K562 (cell line): ENCODE measurements around the gene FAM20B. TPM values are rescaled to one million over a fixed set of nuclear protein-coding genes. Genes with fewer than 3 reads are reported as not detected.

Experiments used
- CBFA2T2 ChIP-seq: fragments of 450-650 bp; conservative IDR thresholded peaks from 2 replicates; pipeline ENCODE4 v1.6.1; 2017; ENCODE audit warnings: mild to moderate bottlenecking
- CSDE1 ChIP-seq, 2 experiments: fragments of 450-650 bp; IDR thresholded peaks; 2 replicates each; pipeline ENCODE4 v1.6.1; 2016; ENCODE audit warnings: mild to moderate bottlenecking in 1 of 2
- DIDO1 ChIP-seq: fragments of 450-650 bp; IDR thresholded peaks from 2 replicates; pipeline ENCODE4 v1.6.1; 2016; ENCODE audit warnings: low read depth, missing biosample characterization, missing genetic modification characterization
- ELF2 ChIP-seq: fragments of 250-450 bp; sonication (Bioruptor Pico); IDR thresholded peaks from 2 replicates; pipeline ENCODE4 v1.5.0; 2021; ENCODE audit warnings: mild to moderate bottlenecking
- FOXM1 ChIP-seq, 2 experiments: fragments of 450-650 bp in 1 of 2; sonication (generic) in 1 of 2; formaldehyde crosslinking in 1 of 2; IDR thresholded peaks; 2 replicates each; pipeline versions ENCODE4 v1.6.1 to v1.9.0; 2017 to 2022; ENCODE audit warnings: low read depth in 2 of 2, mild to moderate bottlenecking in 2 of 2, missing genetic modification reagents in 1 of 2, moderate library complexity in 1 of 2
- JUNB ChIP-seq: fragments of 450-650 bp; formaldehyde crosslinking; conservative IDR thresholded peaks from 2 replicates; pipeline ENCODE4 v1.4.0; 2020; ENCODE audit warnings: mild to moderate bottlenecking
- MTA3 ChIP-seq: fragments of 450-650 bp; formaldehyde crosslinking; IDR thresholded peaks from 2 replicates; pipeline ENCODE4 v1.6.1; 2017; ENCODE audit warnings: mild to moderate bottlenecking, borderline replicate concordance
- MYC ChIP-seq, 2 experiments: fragments of 250-450 bp in 1 of 2; sonication (Bioruptor Pico) in 1 of 2; IDR thresholded peaks; 2 replicates each; pipeline versions ENCODE4 v1.5.1 to v1.6.1; 2012 to 2021; ENCODE audit warnings: low read depth in 2 of 2, borderline replicate concordance in 1 of 2, improper control_type of control experiment in 1 of 2, low read length in 1 of 2, mild to moderate bottlenecking in 1 of 2, moderate library complexity in 1 of 2
- NONO ChIP-seq, 2 experiments: fragments of 200-400 bp in 1 of 2; fragments of 450-650 bp in 1 of 2; formaldehyde crosslinking in 1 of 2; IDR thresholded peaks; 2 replicates each; pipeline ENCODE4 v1.6.1; 2017; ENCODE audit warnings: low read depth in 2 of 2, mild to moderate bottlenecking in 2 of 2, moderate library complexity in 2 of 2, low read length in 1 of 2
- PCBP1 ChIP-seq: fragments of 200-400 bp; formaldehyde crosslinking; IDR thresholded peaks from 2 replicates; pipeline ENCODE4 v1.6.1; 2018; ENCODE audit warnings: mild to moderate bottlenecking, low read depth, low read length; ENCODE audit not compliant: poor library complexity, severe bottlenecking
- RBM17 ChIP-seq: fragments of 200-400 bp; formaldehyde crosslinking; IDR thresholded peaks from 2 replicates; pipeline ENCODE4 v1.6.1; 2017; ENCODE audit warnings: low read depth, mild to moderate bottlenecking, low read length, borderline replicate concordance
- RNF2 ChIP-seq: sonication (generic); IDR thresholded peaks from 2 replicates; pipeline ENCODE4 v1.6.1; 2016
- SPI1 ChIP-seq: IDR thresholded peaks from 2 replicates; pipeline ENCODE4 v1.6.1; 2011; ENCODE audit warnings: low read depth, low read length, control low read depth, borderline replicate concordance
- STAT5A ChIP-seq: IDR thresholded peaks from 2 replicates; pipeline ENCODE4 v1.6.1; 2012; ENCODE audit warnings: low read length, inconsistent platforms, borderline replicate concordance
- STAT5B ChIP-seq: fragments of 250-450 bp; sonication (Bioruptor Pico); IDR thresholded peaks from 2 replicates; pipeline ENCODE4 v1.8.0; 2021; ENCODE audit warnings: mild to moderate bottlenecking, inconsistent platforms
- ZNF134 ChIP-seq: fragments of 250-450 bp; sonication (Bioruptor Pico); conservative IDR thresholded peaks from 2 replicates; pipeline ENCODE4 v1.4.0; 2020
- ZNF174 ChIP-seq: fragments of 250-450 bp; sonication (Bioruptor Pico); IDR thresholded peaks from 2 replicates; pipeline ENCODE4 v1.4.0; 2020; ENCODE audit warnings: mild to moderate bottlenecking
- ZSCAN29 ChIP-seq: fragments of 450-650 bp; IDR thresholded peaks from 2 replicates; pipeline ENCODE4 v1.6.1; 2017
- polyA plus RNA-seq, 8 experiments: library from polyadenylated mRNA; depleted of rRNA in 4 of 8; stranded (reverse) in 5 of 8; unstranded in 3 of 8; fragments of >200 nt; fragmentation: Nextera tagmentation in 2 of 8; fragmentation: Illumina TruSeq in 1 of 8; extraction: Ambion mirVana in 2 of 8; extraction: Trizol in 1 of 8; gene quantifications; 2 replicates each; pipeline versions ENCODE4 v1.2.1 to v1.2.3, GENCODE V29; 2011 to 2014; ENCODE audit warnings: inconsistent platforms in 1 of 8, missing spikeins in 1 of 8
- total RNA-seq, 7 experiments: library from RNA; depleted of rRNA in 6 of 7; stranded (reverse); fragments of >200 nt in 6 of 7; fragmentation: Illumina TruSeq in 2 of 7; extraction: Trizol in 2 of 7; gene quantifications; 2 replicates each; pipeline versions ENCODE4 v1.2.1 to v1.2.3, GENCODE V29; 2011 to 2021; ENCODE audit warnings: low replicate concordance in 1 of 7
- TF ChIP-seq, protein P1 (sequence below): sonication (generic); formaldehyde crosslinking; IDR thresholded peaks from 2 replicates; pipeline ENCODE4 v1.8.1; 2023; ENCODE audit warnings: missing genetic modification reagents, mild to moderate bottlenecking, borderline replicate concordance
- TF ChIP-seq, protein P2 (sequence below): sonication (generic); formaldehyde crosslinking; IDR thresholded peaks from 2 replicates; pipeline ENCODE4 v1.8.0; 2022; ENCODE audit warnings: mild to moderate bottlenecking, missing genetic modification reagents
- TF ChIP-seq, protein P3 (sequence below): fragments of 450-650 bp; formaldehyde crosslinking; IDR thresholded peaks from 2 replicates; pipeline ENCODE4 v1.4.0; 2020; ENCODE audit warnings: mild to moderate bottlenecking, moderate library complexity

FAM20B gene
- total and polyA plus RNA-seq, 9 of the 15 experiments (the other 6 are each of a cell fraction or from before 2014, with no cell fraction given) = 7.2 to 67.5 (median 42.9) TPM

DNA sequence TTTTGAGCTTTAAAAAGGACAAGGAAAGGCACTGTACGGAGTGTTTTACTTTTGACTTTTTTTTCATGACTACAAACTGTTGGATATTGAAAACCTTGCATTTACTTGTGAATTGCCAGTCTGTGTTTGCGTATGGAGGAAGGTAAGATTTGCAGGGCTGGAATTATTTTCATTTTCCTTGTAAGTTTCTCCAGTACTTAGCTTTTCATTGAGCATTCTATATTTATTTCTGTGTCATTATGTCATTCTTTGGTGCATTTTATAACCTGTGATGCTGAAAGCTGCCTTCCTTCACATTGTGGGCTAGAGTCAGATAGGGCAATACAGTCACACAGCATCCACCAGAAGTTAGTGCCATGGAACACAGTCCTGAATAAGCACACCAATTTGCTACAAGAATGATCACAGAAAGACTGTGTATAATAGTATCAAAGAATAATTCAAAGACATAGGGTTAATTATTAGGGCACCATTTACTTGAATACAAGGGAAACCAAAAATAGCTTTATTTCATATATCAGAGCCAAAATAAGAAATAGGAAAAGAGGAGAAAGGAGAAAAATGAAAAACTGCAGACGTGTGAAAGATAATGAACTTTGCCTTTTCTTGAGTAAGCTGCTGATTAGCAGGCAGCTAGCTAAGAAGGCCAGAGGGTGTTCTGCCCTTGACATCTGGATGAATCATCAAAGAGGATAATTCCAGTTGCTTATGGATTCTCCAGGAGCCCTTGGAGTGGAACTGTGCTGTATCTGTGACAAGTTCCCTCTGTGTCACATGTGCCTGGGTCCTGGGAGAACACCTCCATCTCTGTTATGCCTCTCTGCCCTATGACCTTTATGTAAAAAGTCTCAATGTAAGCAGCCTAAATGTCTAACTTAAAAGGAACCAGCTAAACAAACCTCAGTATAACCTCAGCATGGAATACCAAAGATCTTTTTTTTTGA, 8.0 kb upstream of the FAM20B start (continued):
- TF ChIP-seq, protein P1, sequence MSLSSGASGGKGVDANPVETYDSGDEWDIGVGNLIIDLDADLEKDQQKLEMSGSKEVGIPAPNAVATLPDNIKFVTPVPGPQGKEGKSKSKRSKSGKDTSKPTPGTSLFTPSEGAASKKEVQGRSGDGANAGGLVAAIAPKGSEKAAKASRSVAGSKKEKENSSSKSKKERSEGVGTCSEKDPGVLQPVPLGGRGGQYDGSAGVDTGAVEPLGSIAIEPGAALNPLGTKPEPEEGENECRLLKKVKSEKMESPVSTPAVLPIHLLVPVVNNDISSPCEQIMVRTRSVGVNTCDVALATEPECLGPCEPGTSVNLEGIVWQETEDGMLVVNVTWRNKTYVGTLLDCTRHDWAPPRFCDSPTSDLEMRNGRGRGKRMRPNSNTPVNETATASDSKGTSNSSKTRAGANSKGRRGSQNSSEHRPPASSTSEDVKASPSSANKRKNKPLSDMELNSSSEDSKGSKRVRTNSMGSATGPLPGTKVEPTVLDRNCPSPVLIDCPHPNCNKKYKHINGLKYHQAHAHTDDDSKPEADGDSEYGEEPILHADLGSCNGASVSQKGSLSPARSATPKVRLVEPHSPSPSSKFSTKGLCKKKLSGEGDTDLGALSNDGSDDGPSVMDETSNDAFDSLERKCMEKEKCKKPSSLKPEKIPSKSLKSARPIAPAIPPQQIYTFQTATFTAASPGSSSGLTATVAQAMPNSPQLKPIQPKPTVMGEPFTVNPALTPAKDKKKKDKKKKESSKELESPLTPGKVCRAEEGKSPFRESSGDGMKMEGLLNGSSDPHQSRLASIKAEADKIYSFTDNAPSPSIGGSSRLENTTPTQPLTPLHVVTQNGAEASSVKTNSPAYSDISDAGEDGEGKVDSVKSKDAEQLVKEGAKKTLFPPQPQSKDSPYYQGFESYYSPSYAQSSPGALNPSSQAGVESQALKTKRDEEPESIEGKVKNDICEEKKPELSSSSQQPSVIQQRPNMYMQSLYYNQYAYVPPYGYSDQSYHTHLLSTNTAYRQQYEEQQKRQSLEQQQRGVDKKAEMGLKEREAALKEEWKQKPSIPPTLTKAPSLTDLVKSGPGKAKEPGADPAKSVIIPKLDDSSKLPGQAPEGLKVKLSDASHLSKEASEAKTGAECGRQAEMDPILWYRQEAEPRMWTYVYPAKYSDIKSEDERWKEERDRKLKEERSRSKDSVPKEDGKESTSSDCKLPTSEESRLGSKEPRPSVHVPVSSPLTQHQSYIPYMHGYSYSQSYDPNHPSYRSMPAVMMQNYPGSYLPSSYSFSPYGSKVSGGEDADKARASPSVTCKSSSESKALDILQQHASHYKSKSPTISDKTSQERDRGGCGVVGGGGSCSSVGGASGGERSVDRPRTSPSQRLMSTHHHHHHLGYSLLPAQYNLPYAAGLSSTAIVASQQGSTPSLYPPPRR (CRISPR knock-in tag) = no peak
- TF ChIP-seq CSDE1 (IDR thresholded peaks at IDR 0.05) = no peak
- no peak for TF ChIP-seq ZNF174 (CRISPR knock-in tag)
- no peak for TF ChIP-seq ELF2
- TF ChIP-seq STAT5B = no peak
- TF ChIP-seq ZSCAN29 = no peak
- TF ChIP-seq, protein P2, sequence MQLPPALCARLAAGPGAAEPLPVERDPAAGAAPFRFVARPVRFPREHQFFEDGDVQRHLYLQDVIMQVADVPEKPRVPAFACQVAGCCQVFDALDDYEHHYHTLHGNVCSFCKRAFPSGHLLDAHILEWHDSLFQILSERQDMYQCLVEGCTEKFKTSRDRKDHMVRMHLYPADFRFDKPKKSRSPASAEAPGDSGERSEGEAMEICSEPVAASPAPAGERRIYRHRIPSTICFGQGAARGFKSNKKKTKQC (CRISPR knock-in tag) = no peak
- peak; percentile 43 for TF ChIP-seq CBFA2T2
- 0 out of 2 replicates have a peak, but pooled peaks have one; percentile 20 for TF ChIP-seq FOXM1 (IDR thresholded peaks at IDR 0.05; ENCODE audit: low read depth)
- no peak for TF ChIP-seq FOXM1 (CRISPR knock-in tag; IDR thresholded peaks at IDR 0.05; ENCODE audit: low read depth)
- TF ChIP-seq DIDO1 (tag) = no peak
- TF ChIP-seq MTA3 = peak; percentile 60; the same call in 1 of the 2 replicates
- TF ChIP-seq, protein P3, sequence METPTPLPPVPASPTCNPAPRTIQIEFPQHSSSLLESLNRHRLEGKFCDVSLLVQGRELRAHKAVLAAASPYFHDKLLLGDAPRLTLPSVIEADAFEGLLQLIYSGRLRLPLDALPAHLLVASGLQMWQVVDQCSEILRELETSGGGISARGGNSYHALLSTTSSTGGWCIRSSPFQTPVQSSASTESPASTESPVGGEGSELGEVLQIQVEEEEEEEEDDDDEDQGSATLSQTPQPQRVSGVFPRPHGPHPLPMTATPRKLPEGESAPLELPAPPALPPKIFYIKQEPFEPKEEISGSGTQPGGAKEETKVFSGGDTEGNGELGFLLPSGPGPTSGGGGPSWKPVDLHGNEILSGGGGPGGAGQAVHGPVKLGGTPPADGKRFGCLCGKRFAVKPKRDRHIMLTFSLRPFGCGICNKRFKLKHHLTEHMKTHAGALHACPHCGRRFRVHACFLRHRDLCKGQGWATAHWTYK (CRISPR knock-in tag) = no peak
- TF ChIP-seq NONO (IDR thresholded peaks at IDR 0.05; ENCODE audit: low read depth in 2 of 2, low read length in 1 of 2) = no peak
- TF ChIP-seq PCBP1 = no peak
- TF ChIP-seq JUNB (CRISPR knock-in tag) = no peak
- no peak for TF ChIP-seq MYC (IDR thresholded peaks at IDR 0.05; ENCODE audit: low read depth, low read length)
- TF ChIP-seq MYC (CRISPR knock-in tag; IDR thresholded peaks at IDR 0.05; ENCODE audit: borderline replicate concordance, low read depth) = no peak
- TF ChIP-seq STAT5A = no peak
- TF ChIP-seq RNF2 = no peak; the same call in 1 of the 2 replicates
- TF ChIP-seq RBM17 = no peak
- TF ChIP-seq SPI1 = no peak
- TF ChIP-seq ZNF134 (CRISPR knock-in tag) = no peak
